Stimulated activated CD8-positive, alpha-beta memory T cell treated with anti-CD3 and anti-CD28 coated beads, Interleukin-15, amount 100 ng/mL, for 4 hours (primary cell): ENCODE data around the gene BCL7B.
"Not testable (repeated sequence)": the region's sequence is repeated elsewhere in the genome, so short reads cannot be mapped to it uniquely, and the experiment has no call there.

Experiments used
- DNase-seq, 2 donors: peaks; one replicate each; pipeline ENCODE4 v3.0.0-alpha.2; 2020; ENCODE audit warnings: low read depth in 2 of 2

BCL7B gene

DNA sequence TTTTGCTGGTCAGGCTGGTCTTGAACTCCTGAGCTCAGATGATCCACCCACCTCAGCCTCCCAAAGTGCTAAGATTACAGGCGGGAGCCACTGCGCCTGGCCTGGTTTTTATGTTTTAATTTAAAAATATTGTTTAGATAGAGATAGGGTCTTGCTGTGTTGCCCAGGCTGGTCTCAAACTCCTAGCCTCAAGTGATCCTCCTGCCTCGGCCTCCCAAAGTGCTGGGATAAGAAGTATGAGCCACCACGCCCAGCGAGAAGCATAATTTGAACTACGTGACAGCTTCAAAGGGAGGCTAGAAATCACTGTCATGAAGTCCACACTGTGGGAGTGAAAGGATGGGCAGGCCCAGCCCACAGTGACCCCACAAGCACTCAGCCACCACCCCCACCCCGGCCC is 21.6 kb downstream of the BCL7B start:
- not testable (repeated sequence) for DNase-seq

DNA sequence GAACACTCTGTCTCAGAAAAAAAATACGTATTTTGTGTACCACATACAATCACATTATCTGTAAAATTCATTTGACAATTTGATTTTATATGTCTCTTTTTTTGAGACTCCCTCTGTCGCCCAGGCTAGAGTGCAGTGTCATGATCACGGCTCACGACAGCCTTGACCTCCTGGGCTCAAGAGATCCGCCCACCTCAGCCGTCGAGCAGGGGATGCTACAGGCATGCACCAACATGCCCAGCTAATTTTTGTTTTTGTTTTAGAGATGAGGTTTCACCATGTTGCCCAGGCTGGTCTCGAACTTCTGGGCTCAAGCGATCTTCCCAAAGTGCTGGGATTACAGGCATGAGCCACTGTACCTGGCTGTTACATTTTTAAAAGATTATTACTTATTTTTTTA is 23.7 kb downstream of the BCL7B start:
- DNase-seq = no peak

DNA sequence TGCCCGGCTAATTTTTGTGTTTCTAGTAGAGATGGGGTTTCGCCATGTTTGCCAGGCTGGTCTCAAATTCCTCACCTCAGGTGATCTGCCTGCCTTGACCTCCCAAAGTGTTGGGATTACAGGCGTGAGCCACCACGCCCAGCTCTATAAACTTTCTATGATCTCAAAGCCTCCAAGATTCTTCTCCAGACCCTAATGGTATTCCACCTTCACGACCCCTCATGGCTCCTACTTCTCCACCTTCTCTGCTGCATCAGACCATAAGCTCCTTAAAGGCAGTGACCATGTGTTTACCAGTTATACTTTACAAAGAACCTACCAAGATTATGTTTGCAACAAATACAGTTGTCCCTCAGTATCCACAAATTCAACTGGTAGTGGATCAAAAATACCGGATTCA is 25.3 kb downstream of the BCL7B start:
- no peak for DNase-seq

DNA sequence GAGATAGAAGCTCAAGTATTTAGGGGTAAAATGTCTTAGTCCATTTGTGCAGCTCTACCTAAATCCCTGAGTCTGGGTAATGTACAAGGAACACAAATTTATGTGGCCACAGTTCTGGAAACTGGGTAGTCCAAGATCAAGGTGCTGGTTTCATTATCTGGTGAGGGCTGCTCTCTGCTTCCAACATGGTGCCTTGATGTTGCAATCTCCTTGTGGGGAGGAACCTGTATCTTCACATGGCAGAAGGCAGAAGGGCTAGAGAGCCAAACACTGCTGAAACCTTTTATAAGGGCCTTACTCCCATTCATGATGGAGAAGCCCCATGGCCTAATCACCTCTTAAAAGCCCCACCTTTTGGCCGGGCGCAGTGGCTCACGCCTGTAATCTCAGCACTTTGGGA is 26.7 kb downstream of the BCL7B start:
- no peak for DNase-seq

DNA sequence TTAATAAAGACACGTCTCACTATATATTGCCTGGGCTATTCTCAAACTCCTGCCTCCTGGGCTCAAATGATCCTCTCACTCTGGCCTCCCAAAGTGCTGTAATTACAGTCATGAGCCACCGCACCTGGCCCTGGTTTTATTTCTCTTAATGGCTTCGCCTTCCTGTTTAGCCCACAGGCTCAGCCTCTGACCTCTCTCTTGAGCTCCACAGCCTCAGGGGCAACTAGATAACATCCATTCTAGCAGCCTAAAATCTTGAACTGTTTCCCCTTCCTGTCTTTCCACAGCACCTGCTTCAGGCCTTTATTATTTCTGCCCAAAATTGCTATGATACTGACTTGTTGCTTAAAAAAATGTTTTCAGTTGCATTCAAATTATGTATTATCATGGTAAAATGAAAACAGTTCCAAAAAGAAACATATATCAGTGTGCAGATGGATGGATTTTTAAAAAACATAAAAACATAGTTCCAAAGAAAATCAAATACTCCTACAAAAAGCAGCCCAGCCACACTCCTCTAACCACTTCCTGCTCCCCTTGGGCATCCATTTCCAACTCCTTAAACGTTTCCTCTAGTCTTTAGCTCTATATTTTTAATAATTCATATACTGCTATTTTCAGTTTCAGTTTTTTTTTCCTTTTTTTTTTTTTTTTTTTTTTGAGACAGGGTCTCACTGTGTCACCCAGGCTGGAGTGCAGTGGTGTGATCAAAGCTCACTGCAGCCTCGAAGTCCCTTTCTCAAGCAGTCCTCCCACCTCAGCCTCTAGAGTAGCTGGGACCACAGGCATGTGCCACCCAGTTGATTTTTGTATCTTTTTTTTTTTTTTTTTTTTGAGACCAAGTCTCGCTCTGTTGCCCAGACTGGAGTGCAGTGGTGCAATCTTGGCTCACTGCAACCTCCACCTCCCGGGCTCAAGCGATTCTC is 30.3 kb downstream of the BCL7B start:
- DNase-seq = no peak

DNA sequence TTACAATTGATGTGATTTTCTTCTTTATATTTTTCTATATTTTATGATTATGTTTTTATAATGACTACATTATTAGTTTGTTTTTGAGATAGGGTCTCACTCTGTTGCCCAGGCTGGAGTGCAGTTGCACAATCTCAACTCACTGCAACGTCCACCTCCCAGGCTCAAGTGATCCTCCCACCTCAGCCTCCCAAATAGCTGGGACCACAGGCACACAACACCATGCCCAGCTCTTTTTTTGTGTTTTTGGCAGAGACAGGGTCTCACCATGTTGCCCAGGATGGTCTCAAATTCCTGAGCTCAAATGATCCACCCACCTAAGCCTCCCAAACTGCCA is 31.4 kb downstream of the BCL7B start:
- not testable (repeated sequence) for DNase-seq

DNA sequence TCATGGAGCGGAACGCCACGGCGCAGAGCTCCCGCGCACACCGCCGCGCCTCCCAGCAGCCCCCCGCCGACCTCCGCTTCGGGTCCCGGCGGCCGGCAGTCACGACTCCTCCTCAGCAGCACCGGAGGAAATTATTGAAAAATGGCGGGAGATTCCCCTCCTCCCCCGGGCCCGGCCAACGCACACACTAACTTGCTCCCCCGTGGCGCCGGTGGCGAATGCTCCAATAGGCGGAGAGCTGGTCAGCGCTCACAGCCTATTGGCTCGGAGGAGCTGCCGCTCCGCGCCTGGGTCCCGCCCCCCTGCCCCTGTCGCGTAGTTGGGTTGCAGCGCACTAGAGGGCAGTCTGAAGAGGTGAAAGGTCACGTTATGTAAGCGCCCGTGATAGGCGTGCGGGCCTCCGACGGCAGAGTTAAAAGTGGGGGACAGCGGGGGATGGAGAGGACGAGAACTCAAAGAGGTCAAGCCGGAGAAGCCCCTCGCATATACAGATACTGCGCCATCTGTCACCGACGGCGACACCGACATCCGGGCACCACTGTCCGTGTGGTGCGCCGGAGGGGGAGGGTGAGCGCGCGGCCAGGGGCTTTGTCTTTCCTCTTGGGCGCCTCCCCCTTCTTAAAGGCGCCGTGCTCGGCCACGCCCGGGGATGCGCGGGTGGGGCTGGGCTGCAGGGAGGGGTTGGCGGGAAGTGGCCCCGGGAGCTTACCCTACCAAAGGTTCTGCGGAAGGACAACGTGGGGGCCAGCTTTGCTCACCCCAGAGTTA is 35.2 kb downstream of the BCL7B start, which contains the start of gene BAZ1B:
Gene BAZ1B (minus strand): TSS at position 189 of the 768 bp plus-strand sequence. CDS start 360 bp downstream, outside the sequence.
- DNase-seq = peak; percentile 95 to 96

DNA sequence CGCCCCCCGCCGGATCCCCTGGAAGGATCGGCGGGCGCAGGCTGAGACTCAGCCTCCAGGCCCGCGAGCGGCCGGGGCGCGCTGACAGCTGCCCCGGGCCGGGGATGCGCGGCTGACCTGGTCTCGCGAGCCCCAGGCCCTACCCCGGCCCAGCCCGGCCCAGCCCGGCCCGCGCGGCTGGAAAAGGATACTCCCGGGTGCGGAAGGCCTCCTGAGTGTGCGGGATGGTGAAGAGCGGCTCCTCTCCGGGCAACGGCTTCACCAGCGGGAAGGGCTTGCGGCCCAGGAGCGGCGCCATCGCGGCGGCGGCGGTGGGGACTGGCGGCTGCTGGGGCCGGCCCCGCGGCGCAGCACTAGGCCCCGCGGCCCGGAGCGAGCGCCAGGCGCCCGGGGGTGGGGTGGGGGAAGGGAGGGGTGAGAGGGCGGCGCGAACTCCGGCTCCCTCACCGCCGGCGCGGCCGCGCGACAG is 35.8 kb downstream of the BCL7B start:
- DNase-seq = no peak

DNA sequence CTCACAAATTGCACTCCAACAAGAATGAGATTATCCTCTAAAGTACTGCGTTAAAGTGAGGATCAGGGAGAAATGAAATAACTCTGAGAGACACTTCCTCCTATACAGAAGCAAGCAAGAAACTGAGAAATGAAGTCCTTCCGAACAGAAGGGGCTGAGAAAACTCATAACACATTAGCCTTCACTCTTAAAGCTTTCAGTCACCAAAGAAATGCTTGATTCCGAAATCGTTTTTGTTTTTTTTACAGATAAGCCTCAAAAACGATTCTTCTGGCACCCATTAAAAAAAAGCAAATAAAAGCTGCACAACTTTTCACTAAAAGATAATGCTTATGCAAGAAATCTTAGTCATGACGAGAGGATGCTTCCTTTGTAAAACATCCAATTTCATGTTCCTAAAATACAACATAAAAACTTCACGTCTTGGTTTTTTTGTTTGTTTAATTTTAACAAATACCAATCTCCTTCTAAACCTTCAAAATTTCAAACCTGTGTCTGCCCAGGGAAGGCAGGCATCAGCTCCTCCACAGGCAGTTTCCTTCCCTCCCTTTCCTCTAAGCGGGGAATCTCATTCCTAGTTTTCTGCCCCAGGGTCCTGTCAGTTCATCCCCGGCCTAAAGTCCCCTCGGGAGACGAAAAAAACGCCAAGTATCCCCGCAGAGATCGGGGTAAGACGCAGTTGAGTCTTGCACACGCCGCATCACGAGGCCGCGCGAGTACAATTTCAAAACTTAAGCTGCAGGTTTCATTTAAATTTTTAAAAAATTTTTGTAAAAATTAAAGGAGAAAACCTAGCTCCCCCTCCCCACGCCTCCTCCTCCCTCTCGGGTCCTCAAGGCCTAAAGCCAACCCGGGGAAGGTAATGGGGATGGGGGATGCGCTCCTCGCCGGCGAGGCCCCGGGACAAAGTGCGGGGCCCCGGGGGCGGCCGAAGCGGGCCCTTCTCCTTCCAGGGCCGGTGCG is 36.5 kb downstream of the BCL7B start:
- DNase-seq = no peak

DNA sequence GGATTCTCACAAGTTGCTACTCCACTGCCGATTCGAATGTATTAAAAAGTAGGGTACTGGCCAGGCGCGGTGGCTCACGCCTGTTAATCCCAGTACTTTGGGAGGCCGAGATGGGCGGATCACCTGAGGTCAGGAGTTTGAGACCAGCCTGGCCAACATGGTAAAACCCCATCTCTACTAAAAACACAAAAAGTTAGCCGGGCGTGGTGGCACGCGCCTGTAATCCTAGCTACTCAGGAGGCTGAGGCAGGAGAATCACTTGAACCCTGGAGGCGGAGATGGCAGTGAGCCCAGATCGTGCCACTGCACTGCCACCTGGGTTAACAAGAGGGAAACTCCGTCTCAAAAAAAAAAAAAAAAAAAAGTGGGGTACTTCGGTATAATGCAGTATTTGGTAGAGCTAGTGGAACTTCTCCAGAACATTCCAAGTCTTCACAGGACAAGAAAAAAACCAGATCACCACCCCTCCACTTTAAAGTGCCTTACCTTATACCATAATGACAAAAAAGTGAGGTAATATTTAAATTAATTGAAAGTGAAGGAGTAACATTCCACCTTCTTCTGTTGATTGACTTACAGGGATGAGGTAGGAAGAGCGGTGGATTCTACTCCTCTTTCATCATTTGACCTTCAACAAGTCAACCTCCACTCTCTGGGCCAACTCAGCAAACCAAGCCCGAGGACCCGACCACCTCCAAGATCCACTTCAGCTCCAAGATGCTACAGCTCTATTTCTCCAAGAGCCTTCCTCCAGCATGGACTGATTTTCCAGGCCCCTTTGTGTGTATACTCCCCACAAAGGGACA is 37.4 kb downstream of the BCL7B start:
- DNase-seq = no peak

DNA sequence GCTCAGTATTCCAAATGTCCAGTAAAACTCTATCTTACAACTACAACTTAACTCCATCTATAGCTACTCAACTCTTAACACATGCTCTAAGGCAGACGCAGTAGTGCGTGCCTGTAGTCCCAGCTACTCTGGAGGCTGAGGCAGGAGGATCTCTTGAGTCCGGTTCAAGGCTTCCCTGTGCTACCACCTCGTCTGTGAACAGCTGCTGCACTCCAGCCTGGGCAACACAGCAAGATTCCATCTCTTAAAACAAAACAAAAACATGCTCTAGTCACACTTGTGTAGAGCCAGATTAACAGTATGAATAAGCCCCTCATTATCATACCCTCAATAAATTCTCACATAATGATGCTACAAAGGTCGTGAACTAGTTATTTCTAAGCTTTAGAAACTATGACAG is 39.0 kb downstream of the BCL7B start:
- DNase-seq = no peak

DNA sequence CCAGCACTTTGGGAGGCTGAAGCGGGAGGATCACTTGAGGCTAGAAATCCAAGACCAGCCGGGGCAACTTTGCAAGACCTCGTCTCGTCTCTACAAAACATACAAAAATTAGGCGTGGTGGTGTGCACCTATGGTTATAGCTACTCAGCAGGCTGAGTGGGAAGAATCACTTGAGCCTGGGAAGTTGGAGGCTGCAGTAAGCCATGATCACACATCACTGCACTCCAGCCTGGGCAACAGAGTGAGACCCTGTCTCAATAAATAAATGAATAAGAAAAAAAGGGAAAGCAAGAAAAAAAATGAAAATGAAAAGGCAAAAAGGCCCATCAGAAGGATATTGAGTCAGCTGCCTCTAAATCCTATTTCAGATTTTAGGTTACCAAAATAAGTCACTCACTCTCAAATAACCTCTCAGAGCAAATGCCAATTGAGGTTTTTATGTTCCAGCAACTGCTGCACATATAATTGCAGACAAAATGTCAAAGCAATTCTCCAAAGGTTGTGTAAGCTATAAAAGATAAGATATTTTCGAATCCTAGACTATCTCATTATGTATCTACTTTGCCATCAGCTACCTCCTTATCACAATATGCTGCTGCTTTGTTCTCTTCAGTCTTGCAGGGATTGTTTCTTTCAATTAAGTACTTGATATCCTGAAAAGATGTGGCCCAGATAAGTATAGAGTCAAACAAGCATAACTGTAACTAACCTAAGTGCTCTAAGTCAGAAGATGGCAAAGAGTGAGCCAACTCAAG is 40.1 kb downstream of the BCL7B start:
- no peak for DNase-seq

DNA sequence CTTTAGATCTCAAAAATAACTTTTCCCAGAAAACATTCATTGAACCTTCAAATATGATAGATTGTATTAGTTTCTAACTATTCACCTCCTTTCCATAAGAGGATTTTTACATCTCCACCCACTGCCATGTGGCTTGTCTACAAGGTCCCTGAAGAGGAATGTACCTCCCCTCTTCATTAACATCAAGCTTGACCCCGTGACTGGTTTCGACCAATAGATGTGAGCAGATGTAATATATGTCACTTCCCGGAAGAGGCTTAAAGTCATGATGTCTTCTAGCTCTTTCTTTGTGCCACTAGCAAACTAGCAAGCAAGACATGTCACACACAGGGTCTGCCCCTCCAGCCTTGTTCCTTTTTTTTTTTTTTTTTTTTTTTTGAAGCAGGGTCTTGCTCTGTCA is 42.3 kb downstream of the BCL7B start:
- DNase-seq = no peak

DNA sequence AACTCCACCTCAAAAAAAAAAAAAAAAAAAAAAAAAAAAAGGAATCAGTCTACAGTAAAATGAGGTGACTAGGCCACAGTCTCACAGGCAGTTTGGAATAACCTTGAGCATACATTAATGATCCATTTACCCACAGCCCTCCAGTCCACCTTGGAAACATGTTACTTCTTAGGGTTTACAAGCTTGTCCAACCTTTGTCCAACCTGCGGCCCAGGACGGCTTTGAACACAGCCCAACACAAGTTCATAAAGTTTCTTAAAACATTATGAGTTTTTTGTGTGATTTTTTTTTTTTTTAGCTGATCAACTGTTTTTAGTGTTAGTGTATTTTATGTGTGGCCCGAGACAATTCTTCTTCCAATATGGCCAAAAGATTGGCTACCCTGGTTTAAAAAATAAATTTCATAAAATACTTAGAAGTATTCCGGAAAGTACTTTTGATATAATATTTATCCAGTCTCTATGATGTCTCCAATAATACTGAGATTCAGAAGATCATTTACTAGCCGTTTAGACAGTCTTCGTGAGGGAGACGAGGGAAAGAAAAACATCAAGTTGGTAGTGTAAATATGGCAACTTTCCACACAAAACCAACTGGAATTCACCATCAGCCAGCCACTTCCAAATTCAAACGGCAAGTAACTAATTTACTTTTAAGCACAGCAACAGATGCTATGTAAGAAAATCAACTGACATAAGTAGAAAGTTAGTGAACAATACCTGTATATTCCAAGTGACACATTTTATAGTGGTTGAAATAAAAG is 45.3 kb downstream of the BCL7B start:
- DNase-seq = no peak

DNA sequence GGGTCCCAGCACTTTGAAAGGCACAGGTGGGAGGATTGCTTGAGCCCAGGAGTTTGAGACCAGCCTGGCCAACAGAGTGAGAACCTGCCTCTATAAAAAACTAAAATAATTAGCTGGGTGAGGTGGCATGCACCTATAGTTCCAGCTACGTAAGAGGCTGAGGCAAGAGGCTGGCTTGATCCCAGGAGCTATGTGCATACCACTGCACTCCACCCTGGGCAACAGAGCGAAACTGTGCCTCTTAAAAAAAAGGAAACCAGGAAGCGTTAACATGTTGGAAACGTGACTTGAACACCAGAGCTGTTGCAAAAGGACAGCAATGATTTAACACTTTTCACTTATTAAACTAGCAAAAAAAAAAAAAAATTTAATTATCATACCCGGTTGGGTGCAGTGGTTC is 48.0 kb downstream of the BCL7B start:
- no peak for DNase-seq

DNA sequence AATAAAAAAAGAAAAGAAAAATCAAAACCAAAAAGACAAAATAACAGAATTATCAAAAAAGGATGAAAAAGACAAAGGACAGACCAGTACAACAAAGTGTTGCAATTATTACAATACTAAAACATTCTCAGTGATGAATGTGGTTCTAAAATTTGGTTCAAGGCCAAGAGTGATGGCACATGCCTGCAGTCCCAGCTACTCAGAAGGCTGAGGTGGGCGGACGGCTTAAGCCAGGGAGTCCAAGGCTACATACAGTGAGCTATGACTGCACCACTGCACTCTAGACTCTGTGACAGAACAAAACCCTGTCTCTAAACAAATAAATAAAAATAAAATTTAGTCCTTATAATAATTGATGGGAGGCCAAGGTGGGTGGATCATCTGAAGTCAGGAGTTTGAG is 49.9 kb downstream of the BCL7B start:
- DNase-seq = no peak

DNA sequence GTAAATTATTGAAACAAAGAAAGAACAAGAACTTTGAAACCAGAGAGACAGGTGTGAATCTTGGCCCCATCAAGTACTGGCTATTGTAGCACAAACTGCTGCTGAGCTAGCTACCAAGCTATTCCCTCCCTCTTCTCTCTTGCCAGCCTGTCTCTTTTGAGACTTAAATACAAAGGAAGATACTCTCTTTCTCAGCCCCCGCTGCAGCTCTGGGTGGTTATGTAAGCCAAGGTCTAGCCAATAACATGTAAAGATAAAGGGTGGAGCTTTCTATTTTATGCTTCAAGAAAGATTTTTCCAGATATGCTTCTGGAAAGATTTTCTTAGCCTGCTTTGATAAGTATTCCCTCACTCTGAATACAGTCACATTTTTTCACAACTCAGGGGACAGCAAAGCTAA is 52.6 kb downstream of the BCL7B start:
- DNase-seq = no peak

DNA sequence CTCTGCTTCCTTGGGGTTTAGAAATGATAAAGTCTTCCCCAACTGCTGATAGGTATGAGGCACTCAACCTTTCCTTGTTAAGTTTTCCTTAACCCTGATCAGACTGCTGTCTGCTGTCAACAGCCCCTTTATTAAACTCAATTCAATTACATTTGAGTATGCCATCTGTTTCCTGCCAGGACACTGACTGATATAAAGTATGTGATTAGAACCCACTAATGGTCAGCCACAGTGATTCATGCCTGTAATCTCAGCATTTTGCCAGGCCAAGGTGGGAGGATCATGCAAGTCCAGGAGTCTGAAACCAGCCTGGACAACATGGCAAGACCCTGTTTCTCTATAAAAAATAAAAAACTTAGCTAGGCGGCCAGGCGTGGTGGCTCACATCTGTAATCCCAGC is 53.5 kb downstream of the BCL7B start:
- DNase-seq = no peak

DNA sequence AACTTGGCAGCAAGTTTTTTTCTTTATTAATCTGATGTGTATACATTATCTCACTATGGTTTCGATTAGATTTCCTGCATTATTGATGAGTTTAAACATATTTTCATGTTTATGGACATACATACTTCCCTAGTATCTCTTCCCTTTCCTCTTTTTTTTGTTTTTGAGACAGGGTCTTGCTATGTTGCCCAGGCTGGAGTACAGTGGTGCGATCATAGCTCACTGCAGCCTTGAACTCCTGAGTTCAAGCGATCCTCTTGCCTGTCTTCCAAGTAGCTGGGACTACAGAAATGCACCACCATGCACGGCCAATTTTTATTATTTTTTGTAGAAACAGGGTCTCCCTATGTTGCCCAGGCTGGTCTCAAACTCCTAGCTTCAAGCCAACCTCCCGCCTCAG is 54.3 kb downstream of the BCL7B start:
- no peak for DNase-seq
